Myocyte (in vitro differentiated cells): Measurements from ENCODE around the gene ATP6V0B. TPM values are rescaled to one million over a fixed set of nuclear protein-coding genes. Genes with fewer than 3 reads are reported as not detected.

Experiments used
- DNase-seq: peaks from one replicate; pipeline ENCODE4 v3.0.0-alpha.2; 2012; ENCODE audit warnings: low read depth
- total RNA-seq: library from RNA; depleted of rRNA; stranded (reverse); fragments of >200 nt; gene quantifications from 2 replicates; pipeline ENCODE4 v1.2.3, GENCODE V29; 2014

The ATP6V0B gene
- total RNA-seq, 1 donor from 2014 or later = 211 TPM

- DNase-seq = no peak
Measured at GRCh38 chr1:43982808-43983207, 8.0 kb downstream of the ATP6V0B start.

GRCh38 chr1:43983253-43983899 lies 8.6 kb downstream of the ATP6V0B start:
- no peak for DNase-seq

GRCh38 chr1:43984855-43985254 lies 10.1 kb downstream of the ATP6V0B start:
- no peak for DNase-seq

GRCh38 chr1:43985984-43986595 lies 11.3 kb downstream of the ATP6V0B start:
- no peak for DNase-seq

GRCh38 chr1:43986712-43987111 lies 12.0 kb downstream of the ATP6V0B start:
- DNase-seq = no peak

- no peak for DNase-seq
Measured at GRCh38 chr1:43987159-43987902, 12.6 kb downstream of the ATP6V0B start.

GRCh38 chr1:43990271-43991199 lies 15.8 kb downstream of the ATP6V0B start:
- DNase-seq = no peak

GRCh38 chr1:43991200-43991475 lies 16.4 kb downstream of the ATP6V0B start:
- DNase-seq = no peak

- peak; percentile 78 for DNase-seq
Measured at GRCh38 chr1:43991476-43992231, 16.9 kb downstream of the ATP6V0B start, which contains the start of gene CCDC24. Gene CCDC24 (plus strand): TSS chr1:43991599. CDS start chr1:43991879, 280 bp downstream.

GRCh38 chr1:43992232-43992995 lies 17.7 kb downstream of the ATP6V0B start:
- DNase-seq = no peak

GRCh38 chr1:43993206-43993914 lies 18.6 kb downstream of the ATP6V0B start:
- no peak for DNase-seq

- no peak for DNase-seq
Measured at GRCh38 chr1:43994071-43994470, 19.3 kb downstream of the ATP6V0B start.

- no peak for DNase-seq
Measured at GRCh38 chr1:43994794-43995790, 20.3 kb downstream of the ATP6V0B start.

- DNase-seq = no peak
Measured at GRCh38 chr1:43995984-43996732, 21.4 kb downstream of the ATP6V0B start.

GRCh38 chr1:43996733-43997115 lies 22.0 kb downstream of the ATP6V0B start:
- DNase-seq = no peak

GRCh38 chr1:43997295-43997999 lies 22.7 kb downstream of the ATP6V0B start:
- DNase-seq = no peak

GRCh38 chr1:43998000-43998378 lies 23.2 kb downstream of the ATP6V0B start:
- no peak for DNase-seq
